Measurements from ENCODE around the gene SPEN.
A peak's percentile ranks its signal among the peaks of the same experiment; 100 is the strongest.
"Not testable (repeated sequence)": the region's sequence is repeated elsewhere in the genome, so short reads cannot be mapped to it uniquely, and the experiment has no call there.

Gene SPEN

GRCh38 chr1:15966081-15966955, 118.8 kb downstream of the SPEN start:
- no peak for DNase-seq

GRCh38 chr1:15966956-15967344, 119.4 kb downstream of the SPEN start:
- DNase-seq: no peak

GRCh38 chr1:15968172-15968571, 120.7 kb downstream of the SPEN start:
- no peak for DNase-seq

GRCh38 chr1:15969321-15969880, 121.9 kb downstream of the SPEN start:
- DNase-seq: no peak

GRCh38 chr1:15970911-15971310, 123.4 kb downstream of the SPEN start:
- no peak for DNase-seq

GRCh38 chr1:15972409-15972808, 124.9 kb downstream of the SPEN start:
- DNase-seq: no peak

- no peak for DNase-seq
Measured at GRCh38 chr1:15973772-15974171, 126.3 kb downstream of the SPEN start.

- DNase-seq: no peak
Measured at GRCh38 chr1:15974855-15975254, 127.3 kb downstream of the SPEN start.

GRCh38 chr1:15975358-15975804, 127.9 kb downstream of the SPEN start:
- peak; percentile 67 for DNase-seq

GRCh38 chr1:15975805-15976680, 128.5 kb downstream of the SPEN start, which contains the start of gene ZBTB17:
Gene ZBTB17 (minus strand): TSS chr1:15976101. CDS start chr1:15948495, 27,606 bp downstream.
- DNase-seq: peak; percentile 94

- not testable (repeated sequence) for DNase-seq
Measured at GRCh38 chr1:15977947-15978346, 130.4 kb downstream of the SPEN start.

GRCh38 chr1:15981679-15982078, 134.2 kb downstream of the SPEN start:
- no peak for DNase-seq

- DNase-seq: no peak
Measured at GRCh38 chr1:15983275-15983674, 135.8 kb downstream of the SPEN start.

GRCh38 chr1:15985611-15986297, 138.2 kb downstream of the SPEN start:
- no peak for DNase-seq

- no peak for DNase-seq
Measured at GRCh38 chr1:15988856-15989736, 141.6 kb downstream of the SPEN start.

- no peak for DNase-seq
Measured at GRCh38 chr1:15989776-15990175, 142.3 kb downstream of the SPEN start.

Data from hematopoietic multipotent progenitor cell treated with erythropoietin and hydrocortisone succinate and interleukin-3 and kit ligand, for 8 days (in vitro differentiated cells).